HUES6 (cell line): ENCODE results near the gene ECI2.

Experiments
- H3K27ac ChIP-seq: 2 replicates; pipeline ENCODE4 v1.7.0; 2013; ENCODE audit warnings: low read depth, mild to moderate bottlenecking, low read length, inconsistent platforms
- H3K27me3 ChIP-seq: 2 replicates; pipeline ENCODE4 v1.6.1; 2013; ENCODE audit warnings: low read length; ENCODE audit not compliant: control insufficient read depth, insufficient read depth
- H3K36me3 ChIP-seq: 2 replicates; pipeline ENCODE4 v1.6.1; 2013; ENCODE audit warnings: low read length; ENCODE audit not compliant: control insufficient read depth, insufficient read depth
- H3K4me1 ChIP-seq: 2 replicates; pipeline ENCODE4 v1.6.1; 2013; ENCODE audit warnings: low read length; ENCODE audit not compliant: control insufficient read depth, insufficient read depth
- H3K4me3 ChIP-seq: 2 replicates; pipeline ENCODE4 v1.5.1; 2013; ENCODE audit warnings: low read depth, low read length
- H3K9ac ChIP-seq: one replicate; pipeline ENCODE4 v1.6.1; 2013; ENCODE audit warnings: mild to moderate bottlenecking, low read length
- H3K9me3 ChIP-seq: 2 replicates; pipeline ENCODE4 v1.6.1; 2013; ENCODE audit warnings: low read depth, low read length; ENCODE audit not compliant: control insufficient read depth, insufficient read depth

ECI2 gene

GRCh38 chr6:4071330-4071729 lies 64.0 kb downstream of the ECI2 start:
- H3K4me1 ChIP-seq: no peaks in the 10 kb centered on the region
- no peak overlapping the region for H3K4me3 ChIP-seq
- no peaks in the 10 kb centered on the region for H3K27me3 ChIP-seq
- no peak overlapping the region for H3K27ac ChIP-seq
- no peak overlapping the region for H3K9ac ChIP-seq
- H3K36me3 ChIP-seq: no peaks in the 10 kb centered on the region
- H3K9me3 ChIP-seq: no peaks in the 10 kb centered on the region

- Histone ChIP-seq H3K27me3 (no peaks in the 10 kb centered on the region), H3K36me3 (peaks cover 12% of the 10 kb centered on the region), H3K9me3 (no peaks in the 10 kb centered on the region), H3K27ac (no peak overlapping the region), H3K4me3 (no peak overlapping the region), H3K4me1 (no peaks in the 10 kb centered on the region), H3K9ac (no peak overlapping the region)
Measured at GRCh38 chr6:4069199-4069598, 66.2 kb downstream of the ECI2 start.

GRCh38 chr6:4067673-4068072 lies 67.7 kb downstream of the ECI2 start:
- H3K27me3 ChIP-seq: no peaks in the 10 kb centered on the region
- no peaks in the 10 kb centered on the region for H3K4me1 ChIP-seq
- H3K9ac ChIP-seq: no peak overlapping the region
- H3K9me3 ChIP-seq: no peaks in the 10 kb centered on the region
- no peak overlapping the region for H3K4me3 ChIP-seq
- H3K36me3 ChIP-seq: peaks cover 27% of the 10 kb centered on the region
- H3K27ac ChIP-seq: no peak overlapping the region

- H3K9ac ChIP-seq: no peak overlapping the region
- no peaks in the 10 kb centered on the region for H3K4me1 ChIP-seq
- H3K27ac ChIP-seq: no peak overlapping the region
- peaks cover 42% of the 10 kb centered on the region for H3K36me3 ChIP-seq
- no peak overlapping the region for H3K4me3 ChIP-seq
- H3K9me3 ChIP-seq: no peaks in the 10 kb centered on the region
- no peaks in the 10 kb centered on the region for H3K27me3 ChIP-seq
Measured at GRCh38 chr6:4066029-4066755, 69.2 kb downstream of the ECI2 start.
